Caco-2 (cell line): ENCODE results near the gene EXOC2. TPM values are rescaled to one million over a fixed set of nuclear protein-coding genes. Genes with fewer than 3 reads are reported as not detected.

Source experiments
- BruUV-seq: library from RNA; stranded (reverse); fragments of 400-500 nt; replicated peaks from 2 replicates; lab custom pipeline; 2021; lab: Mats Ljungman, UMichigan
- CTCF ChIA-PET: fragments of 300-600 bp; sonication (Branson Sonifier 250); formaldehyde crosslinking; loops from one replicate; lab custom pipeline; 2022; ENCODE audit warnings: antibody characterized with exemption; lab: Charles Lee
- POLR2A ChIA-PET: fragments of 300-600 bp; sonication (Branson Sonifier 250); formaldehyde crosslinking; loops from one replicate; lab custom pipeline; 2022; ENCODE audit warnings: antibody characterized with exemption; lab: Charles Lee
- DNase-seq, 2 experiments: peaks; one replicate each; pipeline versions ENCODE4 v3.0.0 to v3.0.0-alpha.2; 2020 to 2022
- H3K27me3 ChIP-seq: replicated peaks from 2 replicates; pipeline ENCODE4 v1.6.0; 2011; ENCODE audit warnings: low read length; ENCODE audit not compliant: control insufficient read depth, insufficient read depth
- H3K36me3 ChIP-seq: 2 replicates; pipeline ENCODE4 v1.5.1; 2011; ENCODE audit warnings: low read length; ENCODE audit not compliant: control insufficient read depth, insufficient read depth
- H3K4me1 ChIP-seq: fragments of 250-450 bp; sonication (Bioruptor Pico); 2 replicates; pipeline ENCODE4 v1.5.1; 2020; ENCODE audit warnings: mild to moderate bottlenecking
- H3K4me3 ChIP-seq: 2 replicates; pipeline ENCODE4 v1.5.1; 2011; ENCODE audit warnings: low read depth, mild to moderate bottlenecking, control low read depth, low read length
- H3K9me3 ChIP-seq: fragments of 250-450 bp; sonication (Bioruptor Pico); 2 replicates; pipeline ENCODE4 v1.5.1; 2020; ENCODE audit warnings: mild to moderate bottlenecking, moderate library complexity
- H3K27ac Mint-ChIP-seq: one replicate; pipeline ENCODE4 v1.8.0; 2022; ENCODE audit warnings: mixed read lengths; ENCODE audit not compliant: unreplicated experiment
- H3K27me3 Mint-ChIP-seq: one replicate; pipeline ENCODE4 v1.8.0; 2022; ENCODE audit warnings: mixed read lengths; ENCODE audit not compliant: insufficient read depth, unreplicated experiment
- H3K36me3 Mint-ChIP-seq: one replicate; pipeline ENCODE4 v1.8.0; 2022; ENCODE audit warnings: mild to moderate bottlenecking, mixed read lengths; ENCODE audit not compliant: insufficient read depth, unreplicated experiment
- H3K4me1 Mint-ChIP-seq: one replicate; pipeline ENCODE4 v1.8.0; 2022; ENCODE audit warnings: low read depth, mixed read lengths; ENCODE audit not compliant: unreplicated experiment
- H3K4me3 Mint-ChIP-seq: one replicate; pipeline ENCODE4 v1.8.0; 2022; ENCODE audit warnings: mild to moderate bottlenecking, moderate library complexity, mixed read lengths; ENCODE audit not compliant: unreplicated experiment
- H3K9me3 Mint-ChIP-seq: one replicate; pipeline ENCODE4 v1.8.0; 2022; ENCODE audit warnings: mixed read lengths; ENCODE audit not compliant: unreplicated experiment
- CTCF ChIP-seq, 2 experiments: fragments of 200-600 bp in 1 of 2; IDR thresholded peaks; 1 replicate in 1 of 2; 2 replicates in 1 of 2; pipeline versions ENCODE4 v1.5.1 to v1.8.0; 2011 to 2022; ENCODE audit warnings: antibody characterized with exemption in 1 of 2, control low read depth in 1 of 2, inconsistent platforms in 1 of 2, low read depth in 1 of 2, low read length in 1 of 2, mild to moderate bottlenecking in 1 of 2, moderate library complexity in 1 of 2; ENCODE audit not compliant: insufficient read depth in 1 of 2, severe bottlenecking in 1 of 2, unreplicated experiment in 1 of 2
- intact Hi-C: fragments of 100-400 bp; cut with micrococcal nuclease; formaldehyde crosslinking; loops from one replicate; pipeline ENCODE4 v1.10.0; 2022; ENCODE audit not compliant: unreplicated experiment
- total RNA-seq: library from RNA; stranded (reverse); gene quantifications from 2 replicates; pipeline ENCODE4 v1.2.3, GENCODE V29; 2022

Gene EXOC2
- total RNA-seq, 1 experiment from 2014 or later: 21.4 TPM

DNA sequence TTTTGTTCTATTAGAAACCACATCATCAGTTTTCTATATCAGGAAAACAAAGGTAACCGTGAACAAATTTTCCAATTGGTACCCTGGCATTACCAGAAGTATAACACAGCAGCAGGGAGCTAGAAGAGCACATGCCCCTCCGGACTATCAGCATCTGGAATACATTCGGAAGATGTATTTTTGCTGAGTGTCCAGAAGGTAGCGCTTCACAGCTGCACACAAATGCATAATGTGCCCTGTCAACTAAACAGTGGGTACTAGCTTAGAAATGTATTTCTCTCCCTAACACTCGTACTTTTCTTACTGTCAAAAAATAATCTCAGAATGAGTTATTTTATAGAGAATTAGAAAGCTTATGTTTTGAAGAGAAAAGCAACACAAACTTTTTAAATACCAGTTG, 113.6 kb downstream of the EXOC2 start:
- Histone ChIP-seq H3K9me3 (no peaks in the 10 kb centered on the region), H3K27me3 (no peaks in the 10 kb centered on the region), H3K36me3 (no peaks in the 10 kb centered on the region), H3K4me3 (no peak overlapping the region), H3K4me1 (peaks cover 9% of the 10 kb centered on the region; the same call in 1 of the 2 replicates)
- DNase-seq: peak in 1 of 2 experiments; percentile 9
- intact Hi-C loops: loop anchor here (5.0 kb wide), 1 partner anchor 392 kb away; no protein-coding TSS in a partner anchor
- no peaks in the 10 kb centered on the region for H3K27me3 Mint-ChIP-seq
- CTCF ChIA-PET: interaction anchor here (1.0 to 1.1 kb wide), 2 partner anchors 14 to 857 kb away, joined by 3 to 4 read pairs; no protein-coding TSS in a partner anchor
- peaks cover 6% of the 10 kb centered on the region for H3K4me1 Mint-ChIP-seq
- H3K4me3 Mint-ChIP-seq: no peak overlapping the region
- POLR2A ChIA-PET: no interaction called here
- no TSS peak for BruUV-seq
- no peak overlapping the region for H3K27ac Mint-ChIP-seq
- H3K9me3 Mint-ChIP-seq: no peaks in the 10 kb centered on the region
- TF ChIP-seq CTCF (IDR thresholded peaks at IDR 0.05; ENCODE audit: insufficient read depth in 1 of 2, low read depth in 1 of 2, low read length in 1 of 2, severe bottlenecking in 1 of 2, unreplicated experiment in 1 of 2): peak; percentile 33 to 34
- H3K36me3 Mint-ChIP-seq: peaks cover 6% of the 10 kb centered on the region

- intact Hi-C loops: no loop called here
- H3K27me3 Mint-ChIP-seq: no peaks in the 10 kb centered on the region
- no peaks in the 10 kb centered on the region for H3K4me1 Mint-ChIP-seq
- Histone ChIP-seq H3K27me3 (no peaks in the 10 kb centered on the region), H3K36me3 (no peaks in the 10 kb centered on the region), H3K4me3 (no peak overlapping the region), H3K4me1 (no peaks in the 10 kb centered on the region), H3K9me3 (no peaks in the 10 kb centered on the region)
- no peaks in the 10 kb centered on the region for H3K9me3 Mint-ChIP-seq
- DNase-seq: no peak
- peaks cover 16% of the 10 kb centered on the region for H3K36me3 Mint-ChIP-seq
- no peak for TF ChIP-seq CTCF (IDR thresholded peaks at IDR 0.05; ENCODE audit: insufficient read depth in 1 of 2, low read depth in 1 of 2, low read length in 1 of 2, severe bottlenecking in 1 of 2, unreplicated experiment in 1 of 2)
- H3K4me3 Mint-ChIP-seq: no peak overlapping the region
- BruUV-seq: no TSS peak
- POLR2A ChIA-PET: no interaction called here
- H3K27ac Mint-ChIP-seq: no peak overlapping the region
- CTCF ChIA-PET: no interaction called here
Observed at GRCh38 chr6:572596-573265, 120.2 kb downstream of the EXOC2 start.

DNA sequence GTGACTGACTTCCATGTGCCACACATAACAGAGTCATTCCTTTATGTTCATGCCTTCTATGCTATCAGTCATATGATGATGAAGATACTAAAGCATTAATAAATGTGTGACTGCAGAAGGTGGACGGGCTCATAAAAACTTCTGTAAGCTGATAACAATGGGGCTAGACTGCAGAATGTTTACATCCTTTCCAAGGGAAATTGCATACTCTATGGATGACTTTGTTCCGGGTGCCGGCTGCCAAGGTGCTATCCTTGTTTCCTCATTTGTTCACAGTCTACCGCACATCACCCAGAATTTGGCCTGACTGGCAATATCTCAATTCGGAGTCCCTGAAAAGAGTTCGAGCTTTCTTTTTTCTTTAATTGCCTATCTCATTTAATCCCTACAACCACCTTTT, 121.0 kb downstream of the EXOC2 start:
- H3K36me3 Mint-ChIP-seq: peaks cover 16% of the 10 kb centered on the region
- no peak overlapping the region for H3K4me3 Mint-ChIP-seq
- Histone ChIP-seq H3K36me3 (no peaks in the 10 kb centered on the region), H3K4me3 (no peak overlapping the region), H3K4me1 (no peaks in the 10 kb centered on the region), H3K9me3 (no peaks in the 10 kb centered on the region), H3K27me3 (no peaks in the 10 kb centered on the region)
- H3K27ac Mint-ChIP-seq: no peak overlapping the region
- intact Hi-C loops: no loop called here
- H3K4me1 Mint-ChIP-seq: no peaks in the 10 kb centered on the region
- H3K27me3 Mint-ChIP-seq: no peaks in the 10 kb centered on the region
- no peak for TF ChIP-seq CTCF (IDR thresholded peaks at IDR 0.05; ENCODE audit: insufficient read depth in 1 of 2, low read depth in 1 of 2, low read length in 1 of 2, severe bottlenecking in 1 of 2, unreplicated experiment in 1 of 2)
- no peak for DNase-seq
- ChIA-PET POLR2A (no interaction called here), CTCF (no interaction called here)
- H3K9me3 Mint-ChIP-seq: no peaks in the 10 kb centered on the region
- no TSS peak for BruUV-seq
